ENCODE data around the gene SIAH2. TPM values are rescaled to one million over a fixed set of nuclear protein-coding genes. Genes with fewer than 3 reads are reported as not detected.

Gene SIAH2
- total and polyA plus RNA-seq, 7 donors = 8.8 to 15.2 (median 12.8) TPM

DNA sequence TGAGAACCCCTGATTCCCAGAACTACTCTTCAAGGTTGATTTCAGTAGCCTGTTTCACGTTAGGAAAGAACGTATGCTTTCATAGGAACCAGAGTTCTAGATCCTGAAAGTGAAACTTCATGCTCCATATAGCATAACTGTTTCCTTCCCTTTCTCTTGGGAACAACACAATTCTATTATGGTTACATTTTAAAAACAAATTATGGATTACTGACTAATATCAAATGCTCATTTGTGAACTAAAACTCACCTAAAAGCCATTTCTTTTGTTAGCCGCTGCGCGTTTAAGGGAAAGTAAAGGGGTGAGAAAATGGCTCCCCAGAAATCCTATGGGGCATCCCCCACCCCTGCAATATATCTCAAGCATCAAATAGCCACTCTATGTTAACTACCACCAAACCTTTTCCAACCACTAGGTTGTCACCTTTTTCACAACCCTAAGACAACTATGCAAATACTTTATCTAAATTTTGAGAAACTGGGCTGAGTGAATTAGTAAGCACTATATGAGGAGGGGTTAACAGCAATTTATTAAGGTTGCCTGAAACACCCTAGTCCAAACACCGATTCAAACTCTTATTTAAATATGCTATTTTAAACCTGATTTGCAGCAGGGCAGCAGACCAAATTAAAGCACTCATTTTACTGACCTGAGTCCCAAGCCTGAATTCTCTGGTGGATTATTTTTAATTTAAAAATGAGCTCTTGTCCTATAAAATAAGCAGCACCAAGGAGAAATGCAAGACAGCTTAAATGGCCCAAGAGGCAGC is 2.4 kb downstream of the SIAH2 start:
- Histone ChIP-seq H3K9me3 (no peaks in the 10 kb centered on the region), H3K4me1 (peaks cover 55% of the 10 kb centered on the region), H3K36me3 (ENCODE audit: insufficient read depth in 1 of 2, low read depth in 1 of 2) (peaks cover 0 to 2% of the 10 kb centered on the region in 2 donors), H3K27me3 (ENCODE audit: insufficient read depth in 3 of 3, low read length in 2 of 3) (no peaks in the 10 kb centered on the region), H3K4me3 (peak overlapping the region; percentile 90), H3K27ac (peak overlapping the region; percentile 95)
- WGBS, 3 donors = 57 to 64% (median 62%) methylated on average over 6 of the region's 6 CpGs
- ATAC-seq = no peak
- DNase-seq = no peak
- intact Hi-C loops (cut with DNase I) = loop anchor here in 1 of 2 donors (5.0 to 10.0 kb wide), 3 partner anchors 58 to 213 kb away; partner anchors contain the start of genes EIF2A, ERICH6, SELENOT and SERP1
- TF ChIP-seq, protein P1, sequence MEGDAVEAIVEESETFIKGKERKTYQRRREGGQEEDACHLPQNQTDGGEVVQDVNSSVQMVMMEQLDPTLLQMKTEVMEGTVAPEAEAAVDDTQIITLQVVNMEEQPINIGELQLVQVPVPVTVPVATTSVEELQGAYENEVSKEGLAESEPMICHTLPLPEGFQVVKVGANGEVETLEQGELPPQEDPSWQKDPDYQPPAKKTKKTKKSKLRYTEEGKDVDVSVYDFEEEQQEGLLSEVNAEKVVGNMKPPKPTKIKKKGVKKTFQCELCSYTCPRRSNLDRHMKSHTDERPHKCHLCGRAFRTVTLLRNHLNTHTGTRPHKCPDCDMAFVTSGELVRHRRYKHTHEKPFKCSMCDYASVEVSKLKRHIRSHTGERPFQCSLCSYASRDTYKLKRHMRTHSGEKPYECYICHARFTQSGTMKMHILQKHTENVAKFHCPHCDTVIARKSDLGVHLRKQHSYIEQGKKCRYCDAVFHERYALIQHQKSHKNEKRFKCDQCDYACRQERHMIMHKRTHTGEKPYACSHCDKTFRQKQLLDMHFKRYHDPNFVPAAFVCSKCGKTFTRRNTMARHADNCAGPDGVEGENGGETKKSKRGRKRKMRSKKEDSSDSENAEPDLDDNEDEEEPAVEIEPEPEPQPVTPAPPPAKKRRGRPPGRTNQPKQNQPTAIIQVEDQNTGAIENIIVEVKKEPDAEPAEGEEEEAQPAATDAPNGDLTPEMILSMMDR (IDR thresholded peaks at IDR 0.05) = no peak

DNA sequence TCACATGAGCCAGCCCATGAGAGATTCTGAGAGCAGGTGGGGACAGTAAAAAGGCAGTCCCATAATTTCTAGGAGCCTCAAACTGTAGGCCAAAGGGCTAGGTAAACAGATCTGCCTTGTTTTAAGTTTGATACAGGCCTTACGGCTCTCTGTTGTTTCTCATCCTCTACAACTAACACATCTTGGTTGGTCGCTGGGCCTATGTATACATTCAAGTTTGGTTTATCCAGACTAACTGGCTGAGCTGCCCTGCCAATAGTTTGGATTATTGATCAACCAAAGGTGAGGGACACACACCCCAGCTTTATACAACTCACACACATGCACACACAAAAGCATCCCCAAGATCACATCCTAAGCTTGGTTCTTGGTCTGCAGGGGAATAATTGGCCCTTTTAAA is 3.0 kb downstream of the SIAH2 start:
- Histone ChIP-seq H3K27ac (peak overlapping the region; percentile 95), H3K4me1 (peaks cover 60% of the 10 kb centered on the region), H3K4me3 (peak overlapping the region; percentile 90), H3K9me3 (no peaks in the 10 kb centered on the region), H3K27me3 (ENCODE audit: insufficient read depth in 3 of 3, low read length in 2 of 3) (no peaks in the 10 kb centered on the region), H3K36me3 (ENCODE audit: insufficient read depth in 1 of 2, low read depth in 1 of 2) (peaks cover 0 to 2% of the 10 kb centered on the region in 2 donors)
- no peak for DNase-seq
- 82 to 92% (median 83%) methylated on average over 2 of the region's 2 CpGs for WGBS, 3 donors
- intact Hi-C loops (cut with DNase I) = loop anchor here in 1 of 2 donors (5.0 to 10.0 kb wide), 3 partner anchors 58 to 213 kb away; partner anchors contain the start of genes EIF2A, ERICH6, SELENOT and SERP1
- TF ChIP-seq, protein P1 (IDR thresholded peaks at IDR 0.05) = no peak
- ATAC-seq = no peak

DNA sequence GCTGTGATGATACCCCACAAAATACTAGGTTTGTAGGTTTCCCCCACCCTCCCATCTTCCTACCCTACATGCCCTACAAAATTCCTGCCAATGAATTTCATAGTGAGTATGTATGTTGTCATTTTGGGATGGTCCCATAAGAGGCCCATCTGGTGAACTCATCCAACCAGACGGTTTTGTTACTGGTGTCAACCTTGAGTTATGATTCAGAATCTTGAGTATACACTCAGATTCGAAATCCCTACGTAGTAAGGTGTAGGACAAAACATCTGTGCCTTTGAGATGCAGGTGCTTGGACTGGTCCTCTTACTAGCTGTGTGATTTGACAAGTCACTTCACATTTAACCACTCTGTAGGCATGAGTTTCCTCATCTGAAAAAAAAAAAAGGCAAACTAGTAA is 3.6 kb downstream of the SIAH2 start:
- no peak for ATAC-seq
- TF ChIP-seq, protein P1 (IDR thresholded peaks at IDR 0.05) = no peak
- 62 to 79% (median 74%) methylated on average over 3 of the region's 3 CpGs for WGBS, 3 donors
- Histone ChIP-seq H3K27me3 (ENCODE audit: insufficient read depth in 3 of 3, low read length in 2 of 3) (no peaks in the 10 kb centered on the region), H3K4me1 (peaks cover 58% of the 10 kb centered on the region), H3K36me3 (ENCODE audit: insufficient read depth in 1 of 2, low read depth in 1 of 2) (peaks cover 0 to 2% of the 10 kb centered on the region in 2 donors), H3K4me3 (no peak overlapping the region), H3K27ac (peak overlapping the region; percentile 95), H3K9me3 (no peaks in the 10 kb centered on the region)
- DNase-seq = no peak
- intact Hi-C loops (cut with DNase I) = no loop called here

DNA sequence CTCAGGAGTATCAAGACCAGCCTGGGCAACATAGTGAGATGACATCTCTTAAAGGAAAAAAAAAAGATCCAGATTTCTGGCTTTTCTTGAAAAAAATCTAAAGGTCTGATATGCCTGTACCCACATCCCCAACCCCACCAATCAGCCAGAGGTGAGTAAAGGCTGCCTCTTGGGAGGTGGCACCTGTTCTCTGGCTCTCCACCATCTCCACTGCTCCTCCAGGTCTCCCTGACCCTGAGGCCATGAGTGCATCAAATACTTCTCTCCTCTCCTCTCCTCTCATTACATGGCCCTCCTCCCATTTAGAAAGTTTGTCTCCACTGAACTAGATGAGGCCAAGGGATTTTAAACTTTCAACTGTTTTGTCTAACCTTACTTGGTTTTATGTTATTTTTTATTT is 5.2 kb downstream of the SIAH2 start:
- intact Hi-C loops (cut with DNase I) = no loop called here
- Histone ChIP-seq H3K4me1 (peaks cover 54% of the 10 kb centered on the region), H3K27ac (peak overlapping the region; percentile 95)

More for the DNA sequence above, 5.2 kb downstream of the SIAH2 start:
- TF ChIP-seq, protein P1 (IDR thresholded peaks at IDR 0.05) = no peak
- Histone ChIP-seq H3K27me3 (ENCODE audit: insufficient read depth in 3 of 3, low read length in 2 of 3) (no peaks in the 10 kb centered on the region), H3K9me3 (no peaks in the 10 kb centered on the region), H3K36me3 (ENCODE audit: insufficient read depth in 1 of 2, low read depth in 1 of 2) (peaks cover 2% of the 10 kb centered on the region in 2 donors), H3K4me3 (no peak overlapping the region)
- ATAC-seq (no peak), DNase-seq (no peak)

Data from psoas muscle (tissue), 8 donors.